Measurements from ENCODE around the gene GNB4.
A peak's percentile ranks its signal among the peaks of the same experiment; 100 is the strongest.

The GNB4 gene

GRCh38 chr3:179451265-179452175 lies at the start of gene GNB4:
Gene GNB4 (minus strand): TSS chr3:179451470. CDS start chr3:179426200, 25,270 bp downstream.
- peak; percentile 97 for DNase-seq
- in situ Hi-C loops (cut with MboI; ENCODE audit: low pct_unique_long_range_greater_than_20kb, low sequenced_read_pairs) = no loop called here

- in situ Hi-C loops (cut with MboI; ENCODE audit: low pct_unique_long_range_greater_than_20kb, low sequenced_read_pairs) = no loop called here
- DNase-seq = no peak
These were observed 44.2 kb upstream of the GNB4 start for GRCh38 chr3:179495483-179495882.

- no peak for DNase-seq
- in situ Hi-C loops (cut with MboI; ENCODE audit: low pct_unique_long_range_greater_than_20kb, low sequenced_read_pairs) = no loop called here
These were observed 42.0 kb upstream of the GNB4 start for GRCh38 chr3:179493260-179493659.

GRCh38 chr3:179488213-179488612 lies 36.9 kb upstream of the GNB4 start:
- in situ Hi-C loops (cut with MboI; ENCODE audit: low pct_unique_long_range_greater_than_20kb, low sequenced_read_pairs) = no loop called here
- DNase-seq = no peak

GRCh38 chr3:179486806-179487205 lies 35.5 kb upstream of the GNB4 start:
- in situ Hi-C loops (cut with MboI; ENCODE audit: low pct_unique_long_range_greater_than_20kb, low sequenced_read_pairs) = no loop called here
- no peak for DNase-seq

- in situ Hi-C loops (cut with MboI; ENCODE audit: low pct_unique_long_range_greater_than_20kb, low sequenced_read_pairs) = no loop called here
- no peak for DNase-seq
These were observed 31.6 kb upstream of the GNB4 start for GRCh38 chr3:179482857-179483256.

GRCh38 chr3:179476215-179476614 lies 24.9 kb upstream of the GNB4 start:
- no peak for DNase-seq

GRCh38 chr3:179474480-179474879 lies 23.2 kb upstream of the GNB4 start:
- in situ Hi-C loops (cut with MboI; ENCODE audit: low pct_unique_long_range_greater_than_20kb, low sequenced_read_pairs) = no loop called here
- no peak for DNase-seq

More at GRCh38 chr3:179476215-179476614, 24.9 kb upstream of the GNB4 start:
- in situ Hi-C loops (cut with MboI; ENCODE audit: low pct_unique_long_range_greater_than_20kb, low sequenced_read_pairs) = no loop called here

- in situ Hi-C loops (cut with MboI; ENCODE audit: low pct_unique_long_range_greater_than_20kb, low sequenced_read_pairs) = no loop called here
- no peak for DNase-seq
These were observed 22.3 kb upstream of the GNB4 start for GRCh38 chr3:179473565-179473964.

GRCh38 chr3:179464323-179465092 lies 13.2 kb upstream of the GNB4 start:
- in situ Hi-C loops (cut with MboI; ENCODE audit: low pct_unique_long_range_greater_than_20kb, low sequenced_read_pairs) = no loop called here
- peak; percentile 63 for DNase-seq

- DNase-seq = no peak
- in situ Hi-C loops (cut with MboI; ENCODE audit: low pct_unique_long_range_greater_than_20kb, low sequenced_read_pairs) = no loop called here
These were observed 12.0 kb upstream of the GNB4 start for GRCh38 chr3:179463319-179463718.

- in situ Hi-C loops (cut with MboI; ENCODE audit: low pct_unique_long_range_greater_than_20kb, low sequenced_read_pairs) = no loop called here
- no peak for DNase-seq
These were observed 9.0 kb upstream of the GNB4 start for GRCh38 chr3:179460260-179460659.

- in situ Hi-C loops (cut with MboI; ENCODE audit: low pct_unique_long_range_greater_than_20kb, low sequenced_read_pairs) = no loop called here
- no peak for DNase-seq
These were observed 4.7 kb upstream of the GNB4 start for GRCh38 chr3:179455954-179456353.

GRCh38 chr3:179454887-179455286 lies 3.6 kb upstream of the GNB4 start:
- in situ Hi-C loops (cut with MboI; ENCODE audit: low pct_unique_long_range_greater_than_20kb, low sequenced_read_pairs) = no loop called here
- no peak for DNase-seq

- in situ Hi-C loops (cut with MboI; ENCODE audit: low pct_unique_long_range_greater_than_20kb, low sequenced_read_pairs) = no loop called here
- no peak for DNase-seq
These were observed 2.7 kb upstream of the GNB4 start for GRCh38 chr3:179453967-179454366.

GRCh38 chr3:179452872-179453271 lies 1.6 kb upstream of the GNB4 start:
- in situ Hi-C loops (cut with MboI; ENCODE audit: low pct_unique_long_range_greater_than_20kb, low sequenced_read_pairs) = no loop called here
- DNase-seq = no peak

GRCh38 chr3:179452176-179452564 lies 900 bp upstream of the GNB4 start:
- DNase-seq = peak; percentile 49
- in situ Hi-C loops (cut with MboI; ENCODE audit: low pct_unique_long_range_greater_than_20kb, low sequenced_read_pairs) = no loop called here

GRCh38 chr3:179450901-179451264 lies 387 bp downstream of the GNB4 start:
- in situ Hi-C loops (cut with MboI; ENCODE audit: low pct_unique_long_range_greater_than_20kb, low sequenced_read_pairs) = no loop called here
- peak; percentile 57 for DNase-seq

GRCh38 chr3:179450261-179450701 lies 989 bp downstream of the GNB4 start:
- in situ Hi-C loops (cut with MboI; ENCODE audit: low pct_unique_long_range_greater_than_20kb, low sequenced_read_pairs) = no loop called here
- peak; percentile 39 for DNase-seq

GRCh38 chr3:179449636-179450035 lies 1.6 kb downstream of the GNB4 start:
- DNase-seq = no peak
- in situ Hi-C loops (cut with MboI; ENCODE audit: low pct_unique_long_range_greater_than_20kb, low sequenced_read_pairs) = no loop called here

Data from KBM-7 (cell line).